Keratinocyte (primary cell): ENCODE measurements around the gene NBPF3. TPM values are rescaled to one million over a fixed set of nuclear protein-coding genes. Genes with fewer than 3 reads are reported as not detected.

ENCODE experiments used
- DNase-seq: peaks from one replicate; pipeline ENCODE4 v3.0.0-alpha.2; 2011; ENCODE audit warnings: low read depth, missing footprints, low spot score
- FAIRE-seq: peaks from 2 replicates; lab custom pipeline; 2011; peaks lifted over from hg19 to GRCh38; lab: Jason Lieb, UNC
- H2AFZ ChIP-seq: 2 replicates; pipeline ENCODE4 v1.6.0; 2012; ENCODE audit warnings: low read length, control low read depth, inconsistent platforms; ENCODE audit not compliant: control insufficient read depth
- H3K27ac ChIP-seq: 2 replicates; pipeline ENCODE4 v1.5.1; 2011; ENCODE audit warnings: low read length; ENCODE audit not compliant: control insufficient read depth, insufficient read depth
- H3K27me3 ChIP-seq: 3 replicates; pipeline ENCODE4 v1.6.0; 2011; ENCODE audit warnings: low read length; ENCODE audit not compliant: control insufficient read depth, insufficient read depth; ENCODE audit errors: extremely low read depth
- H3K36me3 ChIP-seq, 2 experiments: 2 replicates in 1 of 2; 3 replicates in 1 of 2; pipeline ENCODE4 v1.5.1; 2011; ENCODE audit warnings: low read length in 2 of 2, mild to moderate bottlenecking in 1 of 2; ENCODE audit not compliant: control insufficient read depth in 2 of 2, insufficient read depth in 2 of 2; ENCODE audit errors: extremely low read depth in 1 of 2
- H3K4me1 ChIP-seq: 3 replicates; pipeline ENCODE4 v1.5.1; 2011; ENCODE audit warnings: low read length; ENCODE audit not compliant: control insufficient read depth, insufficient read depth; ENCODE audit errors: extremely low read depth
- H3K4me2 ChIP-seq: 3 replicates; pipeline ENCODE4 v1.6.0; 2011; ENCODE audit warnings: low read depth, low read length; ENCODE audit not compliant: control insufficient read depth, insufficient read depth; ENCODE audit errors: extremely low read depth
- H3K4me3 ChIP-seq, 3 experiments: fragments of 200-600 bp in 1 of 3; sonication (generic) in 1 of 3; 2 replicates in 2 of 3; 3 replicates in 1 of 3; pipeline ENCODE4 v1.5.1; 2011 to 2016; ENCODE audit warnings: low read length in 3 of 3, mild to moderate bottlenecking in 3 of 3, control low read depth in 2 of 3, inconsistent platforms in 1 of 3, low read depth in 1 of 3, mixed read lengths in 1 of 3, mixed run types in 1 of 3, moderate library complexity in 1 of 3; ENCODE audit not compliant: control insufficient read depth in 2 of 3, insufficient read depth in 2 of 3; ENCODE audit errors: extremely low read depth in 1 of 3
- H3K79me2 ChIP-seq: 2 replicates; pipeline ENCODE4 v1.6.0; 2012; ENCODE audit warnings: low read length; ENCODE audit not compliant: control insufficient read depth, insufficient read depth
- H3K9ac ChIP-seq: 3 replicates; pipeline ENCODE4 v1.6.0; 2011; ENCODE audit warnings: low read length; ENCODE audit not compliant: control insufficient read depth, insufficient read depth; ENCODE audit errors: extremely low read depth
- H3K9me1 ChIP-seq: 3 replicates; pipeline ENCODE4 v1.6.0; 2011; ENCODE audit warnings: low read length; ENCODE audit not compliant: control insufficient read depth, insufficient read depth; ENCODE audit errors: extremely low read depth
- H3K9me3 ChIP-seq: 2 replicates; pipeline ENCODE4 v1.5.1; 2012; ENCODE audit warnings: low read depth, low read length; ENCODE audit not compliant: control insufficient read depth
- H4K20me1 ChIP-seq: 3 replicates; pipeline ENCODE4 v1.6.0; 2011; ENCODE audit warnings: low read length; ENCODE audit not compliant: control insufficient read depth, insufficient read depth; ENCODE audit errors: extremely low read depth
- EZH2 ChIP-seq: IDR thresholded peaks from one replicate; pipeline ENCODE4 v1.6.1; 2012; ENCODE audit warnings: inconsistent platforms, mild to moderate bottlenecking, low read length, moderate library complexity
- dilution Hi-C: fragments of 300-500 bp; cut with MboI; formaldehyde crosslinking; loops from one replicate; pipeline ENCODE4 v1.7.0; 2020; ENCODE audit warnings: low sequenced_read_pairs; ENCODE audit not compliant: extremely low pct_ligation_motif_present
- polyA plus RNA-seq, 5 experiments: library from polyadenylated mRNA; depleted of rRNA in 3 of 5; stranded (reverse) in 3 of 5; stranded (forward) in 1 of 5; unstranded in 1 of 5; fragments of >200 nt; gene quantifications; 1 replicate in 1 of 5; 2 replicates in 3 of 5; 3 replicates in 1 of 5; pipeline versions ENCODE4 v1.2.1 to v1.2.3, GENCODE V29; 2011 to 2012; ENCODE audit warnings: missing spikeins in 2 of 5, low read depth in 1 of 5, low replicate concordance in 1 of 5
- TF ChIP-seq, protein P1 (sequence below), 3 experiments: IDR thresholded peaks in 1 of 3; conservative IDR thresholded peaks in 1 of 3; optimal IDR thresholded peaks in 1 of 3; 2 replicates in 2 of 3; 3 replicates in 1 of 3; pipeline versions ENCODE3 to v1.5.1; 2011; ENCODE audit warnings: low read length in 3 of 3, mild to moderate bottlenecking in 3 of 3, moderate library complexity in 2 of 3, control low read depth in 1 of 3, inconsistent platforms in 1 of 3; ENCODE audit not compliant: insufficient read depth in 2 of 3; ENCODE audit errors: extremely low read depth in 1 of 3

Gene NBPF3
- polyA plus RNA-seq, 1 donor (not counting 4 experiments of a cell fraction or from before 2014, with no cell fraction given): 6.8 TPM

DNA sequence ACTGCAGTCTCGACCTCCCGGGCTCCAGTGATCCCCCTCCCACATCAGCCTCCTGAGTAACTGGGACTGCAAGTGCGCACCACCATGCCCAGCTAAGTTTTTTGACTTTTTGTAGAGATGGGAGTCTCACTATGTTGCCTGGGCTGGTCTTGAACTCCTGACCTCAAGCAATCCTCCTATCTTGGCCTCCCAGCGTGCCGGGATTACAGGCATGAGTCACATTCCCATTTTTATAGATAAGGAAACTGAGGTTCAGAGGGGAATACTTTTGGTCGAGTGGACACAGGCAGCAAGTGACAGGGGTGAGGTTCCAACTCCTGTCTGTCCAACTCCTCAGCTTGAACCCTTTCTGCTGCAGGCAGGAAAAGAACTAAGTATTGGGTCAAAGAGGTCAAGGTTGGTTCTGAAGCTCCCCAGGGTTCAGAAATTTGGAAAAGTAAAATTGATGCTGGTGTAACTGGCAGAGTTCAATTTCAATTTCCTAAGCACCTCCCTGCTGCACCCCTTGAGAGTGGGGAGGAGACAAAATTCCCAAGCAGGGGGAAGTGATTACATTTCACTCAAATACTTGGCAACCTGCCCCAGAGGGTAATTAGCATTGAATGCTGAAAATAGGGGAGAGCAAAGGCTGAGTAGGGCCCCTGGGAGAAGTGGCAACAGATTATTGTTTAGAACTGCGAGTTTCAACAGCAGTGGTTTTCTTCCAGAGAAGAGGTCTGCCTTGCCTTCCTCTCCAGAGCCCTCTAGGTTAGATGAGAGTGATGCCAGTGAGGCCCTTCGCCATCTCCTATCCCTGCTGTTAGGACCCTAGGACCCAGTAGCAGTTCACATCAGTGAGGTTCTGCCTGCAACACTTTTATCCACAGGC lies 51.8 kb downstream of the NBPF3 start:
- Histone ChIP-seq H3K4me2 (no peak overlapping the region), H3K4me3 (no peak overlapping the region), H3K36me3 (no peaks in the 10 kb centered on the region), H3K79me2 (no peaks in the 10 kb centered on the region), H3K4me1 (no peaks in the 10 kb centered on the region), H3K27me3 (peaks cover 5% of the 10 kb centered on the region), H3K9ac (no peak overlapping the region), H4K20me1 (no peaks in the 10 kb centered on the region), H3K9me3 (peaks cover 2% of the 10 kb centered on the region), H3K9me1 (no peaks in the 10 kb centered on the region), H3K27ac (no peak overlapping the region), H2AFZ (no peak overlapping the region)
- dilution Hi-C loops: no loop called here
- TF ChIP-seq, protein P1, sequence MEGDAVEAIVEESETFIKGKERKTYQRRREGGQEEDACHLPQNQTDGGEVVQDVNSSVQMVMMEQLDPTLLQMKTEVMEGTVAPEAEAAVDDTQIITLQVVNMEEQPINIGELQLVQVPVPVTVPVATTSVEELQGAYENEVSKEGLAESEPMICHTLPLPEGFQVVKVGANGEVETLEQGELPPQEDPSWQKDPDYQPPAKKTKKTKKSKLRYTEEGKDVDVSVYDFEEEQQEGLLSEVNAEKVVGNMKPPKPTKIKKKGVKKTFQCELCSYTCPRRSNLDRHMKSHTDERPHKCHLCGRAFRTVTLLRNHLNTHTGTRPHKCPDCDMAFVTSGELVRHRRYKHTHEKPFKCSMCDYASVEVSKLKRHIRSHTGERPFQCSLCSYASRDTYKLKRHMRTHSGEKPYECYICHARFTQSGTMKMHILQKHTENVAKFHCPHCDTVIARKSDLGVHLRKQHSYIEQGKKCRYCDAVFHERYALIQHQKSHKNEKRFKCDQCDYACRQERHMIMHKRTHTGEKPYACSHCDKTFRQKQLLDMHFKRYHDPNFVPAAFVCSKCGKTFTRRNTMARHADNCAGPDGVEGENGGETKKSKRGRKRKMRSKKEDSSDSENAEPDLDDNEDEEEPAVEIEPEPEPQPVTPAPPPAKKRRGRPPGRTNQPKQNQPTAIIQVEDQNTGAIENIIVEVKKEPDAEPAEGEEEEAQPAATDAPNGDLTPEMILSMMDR (optimal IDR thresholded peaks at IDR 0.05 in 1 of 3, IDR thresholded peaks at IDR 0.05 in 1 of 3, conservative IDR thresholded peaks at IDR 0.05 in 1 of 3; ENCODE audit: extremely low read depth in 1 of 3, insufficient read depth in 2 of 3, low read length in 3 of 3): no peak
- no peak for TF ChIP-seq EZH2
- FAIRE-seq (no peak), DNase-seq (no peak)

DNA sequence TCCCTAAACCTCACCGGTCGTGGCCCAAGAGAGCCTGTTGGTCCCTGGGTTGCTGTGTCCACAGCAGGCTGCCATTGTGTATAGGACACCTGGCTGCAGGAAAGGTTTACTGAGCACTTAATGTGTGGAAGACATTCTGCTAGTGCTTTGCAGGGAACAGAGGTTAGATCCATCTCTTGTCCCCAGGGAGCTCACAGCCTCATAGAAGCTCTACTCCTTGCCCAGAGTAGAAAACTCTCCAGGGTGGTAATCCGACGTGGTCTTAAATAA lies 52.4 kb downstream of the NBPF3 start:
- Histone ChIP-seq H3K27me3 (peaks cover 5% of the 10 kb centered on the region), H3K9me1 (no peaks in the 10 kb centered on the region), H3K79me2 (no peaks in the 10 kb centered on the region), H3K4me1 (no peaks in the 10 kb centered on the region), H3K36me3 (no peaks in the 10 kb centered on the region), H2AFZ (no peak overlapping the region), H3K4me3 (no peak overlapping the region), H4K20me1 (no peaks in the 10 kb centered on the region), H3K9ac (no peak overlapping the region), H3K27ac (no peak overlapping the region), H3K9me3 (peaks cover 2% of the 10 kb centered on the region), H3K4me2 (no peak overlapping the region)
- FAIRE-seq (no peak), DNase-seq (no peak)
- dilution Hi-C loops: no loop called here
- no peak for TF ChIP-seq EZH2
- TF ChIP-seq, protein P1 (optimal IDR thresholded peaks at IDR 0.05 in 1 of 3, IDR thresholded peaks at IDR 0.05 in 1 of 3, conservative IDR thresholded peaks at IDR 0.05 in 1 of 3; ENCODE audit: extremely low read depth in 1 of 3, insufficient read depth in 2 of 3, low read length in 3 of 3): no peak
